HL-60 (cell line): ENCODE data around the gene REL.

Source experiments
- CTCF ChIP-seq: IDR thresholded peaks from one replicate; pipeline ENCODE4 v1.5.1; 2011; ENCODE audit warnings: low read length, control low read depth, inconsistent platforms; ENCODE audit not compliant: insufficient read depth
- GABPA ChIP-seq: IDR thresholded peaks from 2 replicates; pipeline ENCODE4 v1.6.1; 2012; ENCODE audit warnings: low read depth
- POLR2AphosphoS5 ChIP-seq: IDR thresholded peaks from 2 replicates; pipeline ENCODE4 v1.6.1; 2012; ENCODE audit warnings: low read depth
- SPI1 ChIP-seq: IDR thresholded peaks from 2 replicates; pipeline ENCODE4 v1.6.1; 2012; ENCODE audit warnings: low read depth, mild to moderate bottlenecking, borderline replicate concordance
- TF ChIP-seq, protein P1 (sequence below): IDR thresholded peaks from 2 replicates; pipeline ENCODE4 v1.6.1; 2012; ENCODE audit warnings: low read depth; ENCODE audit not compliant: insufficient replicate concordance

GRCh38 chr2:60898567-60898966 lies 17.2 kb downstream of the REL start:
- TF ChIP-seq CTCF (no peak), POLR2AphosphoS5 (no peak), GABPA (no peak), SPI1 (no peak)
- TF ChIP-seq, protein P1, sequence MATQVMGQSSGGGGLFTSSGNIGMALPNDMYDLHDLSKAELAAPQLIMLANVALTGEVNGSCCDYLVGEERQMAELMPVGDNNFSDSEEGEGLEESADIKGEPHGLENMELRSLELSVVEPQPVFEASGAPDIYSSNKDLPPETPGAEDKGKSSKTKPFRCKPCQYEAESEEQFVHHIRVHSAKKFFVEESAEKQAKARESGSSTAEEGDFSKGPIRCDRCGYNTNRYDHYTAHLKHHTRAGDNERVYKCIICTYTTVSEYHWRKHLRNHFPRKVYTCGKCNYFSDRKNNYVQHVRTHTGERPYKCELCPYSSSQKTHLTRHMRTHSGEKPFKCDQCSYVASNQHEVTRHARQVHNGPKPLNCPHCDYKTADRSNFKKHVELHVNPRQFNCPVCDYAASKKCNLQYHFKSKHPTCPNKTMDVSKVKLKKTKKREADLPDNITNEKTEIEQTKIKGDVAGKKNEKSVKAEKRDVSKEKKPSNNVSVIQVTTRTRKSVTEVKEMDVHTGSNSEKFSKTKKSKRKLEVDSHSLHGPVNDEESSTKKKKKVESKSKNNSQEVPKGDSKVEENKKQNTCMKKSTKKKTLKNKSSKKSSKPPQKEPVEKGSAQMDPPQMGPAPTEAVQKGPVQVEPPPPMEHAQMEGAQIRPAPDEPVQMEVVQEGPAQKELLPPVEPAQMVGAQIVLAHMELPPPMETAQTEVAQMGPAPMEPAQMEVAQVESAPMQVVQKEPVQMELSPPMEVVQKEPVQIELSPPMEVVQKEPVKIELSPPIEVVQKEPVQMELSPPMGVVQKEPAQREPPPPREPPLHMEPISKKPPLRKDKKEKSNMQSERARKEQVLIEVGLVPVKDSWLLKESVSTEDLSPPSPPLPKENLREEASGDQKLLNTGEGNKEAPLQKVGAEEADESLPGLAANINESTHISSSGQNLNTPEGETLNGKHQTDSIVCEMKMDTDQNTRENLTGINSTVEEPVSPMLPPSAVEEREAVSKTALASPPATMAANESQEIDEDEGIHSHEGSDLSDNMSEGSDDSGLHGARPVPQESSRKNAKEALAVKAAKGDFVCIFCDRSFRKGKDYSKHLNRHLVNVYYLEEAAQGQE = no peak
